Fibroblast of skin of back (primary cell): Measurements from ENCODE around the gene CPNE8. TPM values are rescaled to one million over a fixed set of nuclear protein-coding genes. Genes with fewer than 3 reads are reported as not detected.
A peak's percentile ranks its signal among the peaks of the same experiment; 100 is the strongest.

Experiments
- DNase-seq: peaks from one replicate; pipeline ENCODE4 v3.0.0-alpha.2; 2013
- polyA plus RNA-seq, 2 experiments: library from polyadenylated mRNA; unstranded; fragments of 120-200 nt; gene quantifications; one replicate each; pipeline ENCODE4 v1.2.1, GENCODE V29; 2013; ENCODE audit not compliant: insufficient read length in 2 of 2

The CPNE8 gene
- 2.0 TPM for polyA plus RNA-seq (2013, experiment 1 of 2; ENCODE audit: insufficient read length)
- polyA plus RNA-seq (2013, experiment 2 of 2; ENCODE audit: insufficient read length) = 1.1 TPM

GRCh38 chr12:38905480-38906351, at the start of gene CPNE8:
Gene CPNE8, minus strand, starts transcription at chr12:38905591. Its CDS starts 57 bp downstream, at chr12:38905534.
- peak; percentile 43 for DNase-seq

GRCh38 chr12:38954238-38954873, 49.0 kb upstream of the CPNE8 start:
- no peak for DNase-seq

- no peak for DNase-seq
Observed at GRCh38 chr12:38949363-38949762, 44.0 kb upstream of the CPNE8 start.

- DNase-seq = no peak
Observed at GRCh38 chr12:38934686-38935085, 29.3 kb upstream of the CPNE8 start.

GRCh38 chr12:38934078-38934584, 28.7 kb upstream of the CPNE8 start:
- no peak for DNase-seq

- DNase-seq = no peak
Observed at GRCh38 chr12:38932320-38932719, 26.9 kb upstream of the CPNE8 start.

GRCh38 chr12:38931461-38931860, 26.1 kb upstream of the CPNE8 start:
- DNase-seq = no peak

GRCh38 chr12:38930990-38931389, 25.6 kb upstream of the CPNE8 start:
- no peak for DNase-seq

GRCh38 chr12:38926501-38926900, 21.1 kb upstream of the CPNE8 start:
- DNase-seq = no peak

- DNase-seq = peak; percentile 23
Observed at GRCh38 chr12:38921025-38921677, 15.8 kb upstream of the CPNE8 start.

- DNase-seq = peak; percentile 0
Observed at GRCh38 chr12:38919191-38919590, 13.8 kb upstream of the CPNE8 start.

- no peak for DNase-seq
Observed at GRCh38 chr12:38915429-38916182, 10.2 kb upstream of the CPNE8 start.

GRCh38 chr12:38912116-38912515, 6.7 kb upstream of the CPNE8 start:
- DNase-seq = no peak

GRCh38 chr12:38911611-38912010, 6.2 kb upstream of the CPNE8 start:
- DNase-seq = no peak

GRCh38 chr12:38907201-38907923, 2.0 kb upstream of the CPNE8 start:
- no peak for DNase-seq

GRCh38 chr12:38906482-38907200, 1.2 kb upstream of the CPNE8 start:
- peak; percentile 75 for DNase-seq

GRCh38 chr12:38904537-38905479, 583 bp downstream of the CPNE8 start:
- peak; percentile 70 for DNase-seq

- DNase-seq = no peak
Observed at GRCh38 chr12:38903596-38903995, 1.8 kb downstream of the CPNE8 start.

GRCh38 chr12:38898001-38898684, 7.2 kb downstream of the CPNE8 start:
- no peak for DNase-seq
